MM.1S (cell line): ENCODE data around the gene FHL1.

ENCODE experiments used
- DNase-seq: peaks from one replicate; pipeline ENCODE4 v3.0.0-alpha.2; 2015
- H2AFZ ChIP-seq: fragments of 300-600 bp; sonication (generic); 2 replicates; pipeline ENCODE4 v1.6.0; 2016; ENCODE audit warnings: antibody characterized with exemption, low read length
- H3F3A ChIP-seq: fragments of 300-600 bp; sonication (generic); 2 replicates; pipeline ENCODE4 v1.6.1; 2016; ENCODE audit warnings: mild to moderate bottlenecking, antibody characterized with exemption, low read length, moderate library complexity, mixed read lengths; ENCODE audit not compliant: insufficient read depth
- H3K27ac ChIP-seq: fragments of 300-600 bp; sonication (generic); 2 replicates; pipeline ENCODE4 v1.5.1; 2016; ENCODE audit warnings: mild to moderate bottlenecking, low read length
- H3K27me3 ChIP-seq: fragments of 300-600 bp; sonication (generic); replicated peaks from 2 replicates; pipeline ENCODE4 v1.6.0; 2016; ENCODE audit warnings: low read length; ENCODE audit not compliant: insufficient read depth
- H3K36me3 ChIP-seq: fragments of 300-600 bp; sonication (generic); replicated peaks from 2 replicates; pipeline ENCODE4 v1.6.1; 2016; ENCODE audit warnings: mild to moderate bottlenecking, low read length, mixed read lengths; ENCODE audit not compliant: insufficient read depth
- H3K4me1 ChIP-seq: fragments of 300-600 bp; sonication (generic); 2 replicates; pipeline ENCODE4 v1.6.1; 2016; ENCODE audit warnings: low read length, mixed read lengths
- H3K4me2 ChIP-seq: fragments of 300-600 bp; sonication (generic); 2 replicates; pipeline ENCODE4 v1.6.0; 2016; ENCODE audit warnings: low read depth, low read length
- H3K4me3 ChIP-seq: fragments of 300-600 bp; sonication (generic); 2 replicates; pipeline ENCODE4 v1.5.1; 2016; ENCODE audit warnings: low read length, mixed read lengths
- H3K79me2 ChIP-seq: fragments of 300-600 bp; sonication (generic); 2 replicates; pipeline ENCODE4 v1.6.1; 2016; ENCODE audit warnings: mixed run types, low read length, mixed read lengths
- H3K9ac ChIP-seq: fragments of 300-600 bp; sonication (generic); 2 replicates; pipeline ENCODE4 v1.6.1; 2016; ENCODE audit warnings: low read length, mixed read lengths
- H3K9me2 ChIP-seq: fragments of 300-600 bp; sonication (generic); replicated peaks from 2 replicates; pipeline ENCODE4 v1.6.1; 2016; ENCODE audit warnings: mild to moderate bottlenecking, low read length, mixed read lengths; ENCODE audit not compliant: insufficient read depth
- H3K9me3 ChIP-seq: fragments of 300-600 bp; sonication (generic); replicated peaks from 2 replicates; pipeline ENCODE4 v1.6.1; 2016; ENCODE audit warnings: mild to moderate bottlenecking, low read length, mixed read lengths; ENCODE audit not compliant: insufficient read depth
- H4K20me1 ChIP-seq: fragments of 300-600 bp; sonication (generic); 2 replicates; pipeline ENCODE4 v1.6.1; 2016; ENCODE audit warnings: mild to moderate bottlenecking, low read length, moderate library complexity, mixed read lengths; ENCODE audit not compliant: insufficient read depth
- CTCF ChIP-seq: fragments of 300-600 bp; sonication (generic); IDR thresholded peaks from 2 replicates; pipeline ENCODE4 v1.5.1; 2016; ENCODE audit warnings: antibody characterized with exemption, low read length, mixed read lengths
- EZH2 ChIP-seq: fragments of 300-600 bp; sonication (generic); optimal IDR thresholded peaks from 2 replicates; pipeline ENCODE3; 2017; ENCODE audit warnings: low read depth, mild to moderate bottlenecking, antibody characterized with exemption, low read length, mixed read lengths
- EZH2phosphoT487 ChIP-seq: fragments of 300-600 bp; sonication (generic); IDR thresholded peaks from 2 replicates; pipeline ENCODE4 v1.6.1; 2018; ENCODE audit warnings: antibody characterized with exemption, low read length

FHL1 gene

DNA sequence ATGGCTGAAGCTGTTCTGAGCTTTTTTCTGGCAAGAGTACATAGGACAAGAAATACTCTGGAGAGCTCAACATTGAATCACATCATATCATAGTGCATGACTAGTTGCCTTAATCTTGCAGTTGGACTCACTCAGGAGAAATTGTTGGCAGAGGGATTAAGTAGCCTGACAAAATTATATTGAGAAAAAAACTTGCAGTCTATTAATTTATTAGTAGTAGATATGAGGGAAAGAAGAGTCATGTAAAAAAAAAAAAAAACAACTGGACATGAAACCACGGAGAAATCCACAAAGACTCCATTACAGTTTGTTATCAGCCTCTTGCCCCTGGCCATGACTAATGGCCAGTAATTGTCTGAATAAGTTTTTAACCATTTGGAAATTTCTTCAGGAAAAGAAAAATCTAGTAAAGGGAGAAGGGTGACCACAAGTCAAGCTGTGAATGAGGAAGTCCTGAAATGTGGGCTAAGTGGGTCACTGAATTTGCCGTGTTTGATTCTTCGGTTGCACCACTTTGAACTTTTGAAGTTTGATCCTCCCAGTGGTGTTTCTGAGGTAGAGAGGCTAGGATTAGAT is 45.6 kb downstream of the FHL1 start:
- H2AFZ ChIP-seq = no peak overlapping the region
- H3K79me2 ChIP-seq = peaks cover 12% of the 10 kb centered on the region; the same call in 1 of the 2 replicates
- H3K9me2 ChIP-seq = no peaks in the 10 kb centered on the region
- H3K4me2 ChIP-seq = no peak overlapping the region
- no peaks in the 10 kb centered on the region for H4K20me1 ChIP-seq
- H3K9ac ChIP-seq = no peak overlapping the region
- H3K4me3 ChIP-seq = no peak overlapping the region
- H3K4me1 ChIP-seq = no peaks in the 10 kb centered on the region
- no peaks in the 10 kb centered on the region for H3K9me3 ChIP-seq
- no peaks in the 10 kb centered on the region for H3K27me3 ChIP-seq
- no peaks in the 10 kb centered on the region for H3F3A ChIP-seq
- H3K27ac ChIP-seq = no peak overlapping the region
- H3K36me3 ChIP-seq = no peaks in the 10 kb centered on the region
- TF ChIP-seq EZH2 = no peak
- no peak for TF ChIP-seq EZH2phosphoT487
- TF ChIP-seq CTCF = no peak
- DNase-seq = no peak

DNA sequence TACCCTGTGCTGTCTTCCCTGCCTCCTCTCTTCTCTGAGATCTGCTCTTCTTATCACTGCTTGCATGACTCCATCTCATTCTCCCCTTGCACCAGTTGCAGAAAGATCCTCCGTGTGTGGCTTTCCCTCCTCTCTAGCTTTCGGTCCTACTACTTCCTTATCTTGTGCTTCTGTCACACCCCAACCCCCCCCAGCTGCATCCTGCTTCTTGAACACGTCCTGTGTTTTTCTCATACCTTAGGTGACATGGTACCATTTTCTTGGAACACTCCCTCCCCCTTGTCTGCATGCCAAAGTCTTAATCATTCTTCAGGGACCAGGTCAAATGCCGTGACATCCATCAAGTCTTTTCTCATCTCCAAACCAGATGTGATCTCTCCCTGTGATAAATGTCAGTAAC is 46.4 kb downstream of the FHL1 start:
- Histone ChIP-seq H3K9me3 (no peaks in the 10 kb centered on the region), H3K9me2 (no peaks in the 10 kb centered on the region), H3K9ac (no peak overlapping the region), H3K27me3 (no peaks in the 10 kb centered on the region), H3K4me1 (no peaks in the 10 kb centered on the region), H3K36me3 (no peaks in the 10 kb centered on the region), H4K20me1 (no peaks in the 10 kb centered on the region), H3K4me2 (no peak overlapping the region), H2AFZ (no peak overlapping the region), H3K4me3 (no peak overlapping the region), H3K27ac (no peak overlapping the region), H3F3A (no peaks in the 10 kb centered on the region), H3K79me2 (peaks cover 10% of the 10 kb centered on the region; the same call in 1 of the 2 replicates)
- TF ChIP-seq CTCF (no peak), EZH2phosphoT487 (no peak), EZH2 (no peak)
- DNase-seq = no peak

GRCh38 chrX:136194536-136194935 is 47.2 kb downstream of the FHL1 start:
- no peaks in the 10 kb centered on the region for H3K9me3 ChIP-seq
- H3K9ac ChIP-seq = no peak overlapping the region
- no peak overlapping the region for H3K4me2 ChIP-seq
- TF ChIP-seq EZH2phosphoT487 (no peak), CTCF (no peak), EZH2 (no peak)
- no peaks in the 10 kb centered on the region for H3K9me2 ChIP-seq
- no peaks in the 10 kb centered on the region for H3K36me3 ChIP-seq
- H4K20me1 ChIP-seq = no peaks in the 10 kb centered on the region
- H3K79me2 ChIP-seq = peaks cover 9% of the 10 kb centered on the region; the same call in 1 of the 2 replicates
- H3F3A ChIP-seq = no peaks in the 10 kb centered on the region
- H3K27ac ChIP-seq = no peak overlapping the region
- H3K27me3 ChIP-seq = no peaks in the 10 kb centered on the region
- DNase-seq = no peak
- no peak overlapping the region for H2AFZ ChIP-seq
- H3K4me3 ChIP-seq = no peak overlapping the region
- no peaks in the 10 kb centered on the region for H3K4me1 ChIP-seq
